Hematopoietic multipotent progenitor cell treated with erythropoietin and hydrocortisone succinate and interleukin-3 and kit ligand, for 6 days (in vitro differentiated cells): Measurements from ENCODE around the gene SURF2.

Source experiments
- DNase-seq: peaks from one replicate; pipeline ENCODE4 v3.0.0-alpha.2; 2015

Gene SURF2

DNA sequence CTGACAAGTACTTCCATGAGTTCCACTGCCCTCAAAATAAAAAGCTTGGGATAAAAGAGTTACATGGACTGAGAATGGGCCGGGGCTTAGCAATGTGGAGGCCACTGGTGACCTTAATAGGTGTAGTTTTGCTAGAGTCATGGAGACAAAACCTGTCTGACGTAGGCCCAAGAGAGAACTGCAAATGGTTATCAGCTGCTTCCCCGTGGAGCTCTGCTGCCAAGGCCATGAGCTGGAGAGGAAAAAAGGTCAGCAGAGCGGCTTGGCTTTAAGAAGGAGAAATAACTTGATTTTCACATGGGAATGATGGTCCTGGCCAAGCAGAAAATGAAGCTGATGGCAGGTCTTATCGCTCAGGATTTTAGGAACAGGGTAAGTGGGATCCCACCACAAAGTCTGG, 16.7 kb upstream of the SURF2 start:
- no peak for DNase-seq

DNA sequence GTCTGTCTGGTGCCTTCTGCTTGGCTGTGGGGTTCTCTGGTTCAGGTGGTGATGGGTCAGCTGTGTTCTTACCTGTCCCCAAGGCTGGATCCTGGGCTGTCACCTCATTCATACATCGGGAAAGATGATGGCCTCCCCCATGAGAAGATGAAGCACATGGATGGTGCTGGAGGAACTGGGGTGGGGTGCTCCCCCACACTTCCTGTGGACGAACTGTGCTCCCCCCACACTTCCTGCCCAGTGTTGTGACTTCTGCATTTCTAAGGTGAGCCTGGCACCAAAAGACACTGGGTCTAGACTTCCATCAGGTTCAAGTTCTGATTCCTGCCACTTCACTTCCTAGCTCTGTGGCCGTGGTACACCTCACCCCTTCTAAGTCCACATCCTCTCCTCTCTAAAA, 16.1 kb upstream of the SURF2 start:
- peak; percentile 65 for DNase-seq

DNA sequence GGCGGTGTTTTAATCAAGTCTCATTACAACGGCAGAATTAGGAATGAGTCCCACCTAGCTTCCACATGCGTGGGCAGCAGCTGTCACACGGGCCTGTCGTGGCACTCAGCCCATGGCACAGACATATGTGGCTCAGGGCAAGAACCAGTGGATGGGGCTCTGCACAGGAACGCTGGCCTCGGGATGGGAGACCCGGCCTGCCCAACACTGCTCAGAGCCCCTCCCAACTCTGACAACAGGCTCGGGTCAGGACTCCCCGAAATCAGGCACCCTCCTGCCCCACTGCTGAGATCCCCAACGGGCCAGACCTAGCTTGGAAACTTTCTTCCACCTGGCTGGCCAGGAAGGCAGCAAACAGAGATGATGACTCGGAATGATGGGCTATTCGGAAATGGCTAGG, 15.4 kb upstream of the SURF2 start:
- no peak for DNase-seq

DNA sequence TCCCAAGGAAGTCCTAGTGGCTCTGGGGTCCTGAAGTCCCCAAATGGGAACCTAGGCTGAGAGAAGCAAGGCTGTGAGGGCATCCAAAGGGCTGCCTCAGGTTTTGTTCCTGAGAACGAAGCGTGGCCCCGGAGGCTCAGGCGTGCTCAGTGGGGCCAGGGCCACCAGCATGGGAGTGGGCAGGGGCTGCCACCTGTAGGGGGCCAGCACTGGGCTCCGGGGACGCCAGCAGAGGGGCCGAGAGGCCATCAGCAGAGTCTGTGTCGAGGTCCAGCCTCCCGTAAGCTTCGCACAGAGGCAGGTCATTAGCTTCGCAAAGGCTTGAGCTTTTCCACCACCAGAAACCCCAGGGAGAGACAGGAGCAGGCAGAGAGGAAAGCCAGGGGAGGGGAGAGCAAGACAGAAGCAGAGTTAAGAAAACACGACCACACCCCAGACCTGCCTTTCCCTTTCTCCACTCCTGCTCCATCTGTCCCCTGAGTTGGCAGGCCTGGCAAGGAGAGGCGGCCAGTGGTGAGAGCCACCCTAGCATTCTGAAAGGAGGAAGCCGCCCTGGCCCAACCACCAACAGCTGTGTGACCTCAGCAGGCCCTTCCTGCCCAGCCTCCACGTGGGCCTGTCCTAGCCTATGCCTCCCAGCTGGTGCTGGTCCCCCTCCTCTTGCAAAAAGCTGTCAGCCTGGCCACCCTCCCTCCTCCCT, 14.8 kb upstream of the SURF2 start:
- DNase-seq = peak; percentile 79

DNA sequence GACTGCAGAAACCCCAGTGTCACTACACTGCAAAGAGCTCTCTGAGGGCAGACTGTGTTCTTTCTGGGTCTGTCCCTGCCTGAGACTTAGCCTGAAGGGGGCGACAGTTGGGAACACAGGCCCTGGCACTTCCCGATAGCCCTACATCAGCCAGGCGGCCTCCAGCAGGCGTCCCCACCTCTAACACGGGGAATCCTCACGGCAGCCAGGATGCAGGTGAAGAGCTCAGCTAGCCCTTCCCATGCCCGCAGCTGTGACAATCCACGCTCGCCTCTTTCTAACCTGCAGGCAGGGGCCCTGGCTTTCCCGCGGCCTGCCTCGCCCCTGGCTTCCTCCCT, 14.3 kb upstream of the SURF2 start:
- DNase-seq = no peak

DNA sequence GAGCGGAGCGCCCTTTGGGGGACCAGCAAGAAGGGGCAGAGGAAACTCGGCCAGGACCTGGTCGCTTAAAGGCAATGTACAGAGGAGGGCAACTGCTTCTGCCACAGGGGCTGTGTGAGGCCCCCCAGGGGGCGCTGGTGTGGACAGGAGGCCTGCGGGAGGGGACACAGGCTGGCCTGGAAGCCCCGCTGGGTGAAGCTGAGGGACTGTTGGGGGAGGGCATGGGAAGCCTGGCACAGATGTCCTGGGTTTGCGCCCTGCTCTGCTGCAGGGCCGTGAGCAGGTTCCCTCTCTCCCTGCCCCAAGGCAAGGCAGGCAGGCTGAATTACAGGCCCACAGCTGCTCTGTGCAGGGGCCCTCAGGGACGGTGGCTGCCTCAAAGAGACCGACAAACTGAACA, 13.8 kb upstream of the SURF2 start:
- peak; percentile 45 for DNase-seq

DNA sequence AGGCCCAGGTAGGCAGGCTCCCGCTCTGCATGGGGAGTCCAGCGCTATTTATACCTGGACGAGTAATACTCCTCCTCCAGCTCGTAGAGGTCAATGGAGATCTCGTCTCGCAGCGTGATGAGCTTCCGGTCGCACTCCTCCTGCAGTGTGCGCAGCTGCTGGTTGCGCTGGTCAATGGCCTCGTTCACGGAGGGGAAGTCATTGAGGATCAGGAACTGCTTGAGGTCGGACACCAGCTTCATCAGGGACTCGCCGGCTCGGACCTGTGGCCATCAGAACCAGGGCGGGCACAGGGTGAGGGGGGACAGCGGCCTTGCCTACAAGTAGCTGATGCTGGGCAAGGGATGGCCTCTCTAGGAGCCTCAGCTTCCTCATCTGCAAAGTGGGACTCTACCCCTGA, 12.3 kb upstream of the SURF2 start:
- DNase-seq = no peak

DNA sequence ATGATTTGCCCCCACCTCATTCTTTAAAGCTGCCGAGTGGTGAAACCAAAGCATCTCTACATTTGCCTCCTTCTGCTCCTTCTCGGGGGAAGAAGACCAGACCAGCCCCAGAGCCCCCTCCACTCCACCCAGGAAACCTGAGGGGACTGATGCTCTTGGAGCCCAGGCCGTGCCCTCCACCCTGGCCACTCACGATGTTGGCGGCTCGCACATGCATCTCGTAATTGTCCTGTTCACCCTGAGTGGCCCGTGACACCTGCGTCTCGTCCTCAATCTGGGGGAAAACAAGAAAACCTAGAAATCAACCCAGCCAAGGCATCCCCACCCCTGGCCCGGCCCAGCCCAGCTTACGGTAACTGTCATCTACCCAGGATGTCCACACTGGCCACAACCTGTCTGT, 11.4 kb upstream of the SURF2 start:
- DNase-seq = no peak

DNA sequence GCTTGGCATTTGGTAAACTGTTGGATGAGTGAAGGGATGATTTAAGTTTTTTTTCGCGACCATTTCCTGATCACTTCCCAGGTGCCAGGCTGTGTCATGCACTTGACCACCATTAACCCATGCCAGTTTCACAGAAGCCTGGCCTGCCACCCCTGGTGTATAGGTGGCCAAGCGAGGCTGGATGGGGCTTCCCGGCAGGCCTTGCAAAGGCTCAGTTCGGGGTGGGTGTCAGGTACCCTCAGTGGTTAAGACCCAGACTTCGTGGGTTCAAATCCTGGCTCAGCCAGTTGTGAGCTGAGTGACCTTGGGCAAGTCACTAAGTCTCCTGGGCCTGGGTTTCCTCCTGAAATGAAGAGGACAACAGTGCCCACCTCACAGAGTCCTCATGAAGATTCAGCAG, 10.8 kb upstream of the SURF2 start:
- no peak for DNase-seq

DNA sequence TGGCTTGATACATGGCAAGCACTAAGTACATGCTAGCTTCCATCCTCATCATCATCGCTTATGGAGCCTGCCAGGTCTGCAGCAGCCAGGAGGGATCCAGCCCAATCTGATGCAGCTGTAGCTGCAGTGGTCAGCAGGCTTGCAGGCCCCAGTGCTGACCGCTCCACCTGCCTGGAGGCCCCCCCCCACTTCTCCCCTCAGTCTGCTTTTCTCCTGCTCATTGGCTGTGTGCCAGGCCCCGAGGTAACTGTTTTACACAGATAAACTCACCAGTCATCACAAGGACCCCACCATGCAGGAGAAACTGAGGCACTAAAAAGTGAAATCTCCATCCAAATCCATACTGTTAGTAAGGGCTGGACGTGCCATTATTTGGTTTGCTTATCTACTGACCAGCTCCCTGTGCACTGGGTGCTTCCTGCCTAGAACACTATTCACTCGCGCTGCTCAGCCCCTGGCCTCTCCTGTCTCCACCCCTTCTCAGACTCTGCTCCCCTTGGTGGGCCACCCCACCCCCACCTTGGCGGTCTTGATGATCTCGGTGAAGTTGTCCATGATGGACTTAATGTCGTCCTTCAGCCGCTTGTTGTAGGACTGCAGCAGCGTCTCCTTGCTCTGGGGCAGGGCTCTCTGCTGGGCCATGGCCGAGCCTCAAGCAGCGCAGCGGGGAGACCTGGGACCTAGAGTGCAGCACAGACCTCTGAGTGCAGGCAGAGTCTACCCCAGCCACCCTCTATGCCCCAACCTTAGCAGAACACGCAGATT, 10.1 kb upstream of the SURF2 start:
- no peak for DNase-seq

DNA sequence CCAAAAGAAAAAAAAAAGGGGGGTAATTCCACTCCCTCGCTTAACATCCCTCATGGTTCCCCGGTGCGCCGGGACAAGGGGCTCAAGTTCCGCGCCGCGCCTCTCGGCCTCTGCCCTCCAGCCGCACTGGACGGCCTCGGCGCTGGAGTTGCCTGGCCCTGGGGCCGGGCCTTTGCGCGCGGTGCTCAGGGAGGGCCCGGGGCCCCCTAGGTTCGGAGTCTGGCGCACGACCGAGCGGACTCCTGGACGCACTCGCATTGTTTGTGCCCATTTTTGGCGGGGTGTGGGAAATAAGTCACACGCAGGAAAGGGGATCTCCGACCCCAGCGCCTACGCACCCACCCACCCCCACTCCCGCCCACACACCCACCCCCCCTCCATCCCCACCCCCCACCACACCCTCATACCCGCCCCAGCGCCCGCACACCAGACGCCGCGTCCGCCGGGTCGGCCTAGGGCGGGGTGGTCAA, 8.8 kb upstream of the SURF2 start:
- peak; percentile 58 for DNase-seq

DNA sequence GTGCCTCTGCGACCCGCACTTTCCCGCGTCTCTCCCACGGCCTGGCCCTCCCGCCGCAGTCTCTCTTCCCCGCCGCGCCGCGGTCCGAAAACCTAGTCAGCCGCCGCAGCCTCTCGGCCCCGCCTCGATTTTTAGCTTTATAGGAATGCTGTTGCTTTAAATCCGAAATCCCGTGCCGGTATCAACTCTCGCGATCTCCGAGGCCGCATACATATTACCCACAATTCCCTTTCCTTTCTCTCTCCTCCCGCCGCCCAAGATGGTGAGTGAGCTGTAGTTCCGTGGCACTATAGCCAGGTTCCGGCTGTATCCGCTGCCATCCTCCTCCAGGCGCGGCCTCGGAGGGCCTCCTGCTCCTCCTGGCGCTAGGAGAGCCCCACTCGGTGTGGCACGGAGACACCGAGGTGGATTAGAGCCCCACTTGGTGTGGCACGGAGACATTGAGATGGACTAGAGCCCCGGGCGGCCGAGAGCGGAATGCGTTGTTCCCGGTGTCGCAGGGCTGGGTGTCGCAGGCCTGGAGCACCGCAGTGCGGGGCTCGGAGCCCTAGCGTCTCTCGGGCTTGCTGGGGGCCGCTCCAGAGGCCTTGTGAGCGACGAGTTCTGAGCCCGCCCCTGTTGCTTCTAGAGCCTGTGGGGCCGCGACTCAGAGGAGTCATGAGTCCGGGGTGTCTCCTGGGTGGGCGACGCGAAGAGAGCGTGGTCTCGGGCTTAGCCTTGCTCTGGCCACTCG, 8.2 kb upstream of the SURF2 start, which contains the start of the genes MED22 and RPL7A:
TSS of gene MED22 (minus strand) at position 147 of the 733 bp plus-strand sequence. CDS start 1,469 bp downstream, outside the sequence.
TSS of gene RPL7A (plus strand) at position 234 of the 733 bp plus-strand sequence. CDS start at position 260, 26 bp downstream.
- DNase-seq = peak; percentile 98

DNA sequence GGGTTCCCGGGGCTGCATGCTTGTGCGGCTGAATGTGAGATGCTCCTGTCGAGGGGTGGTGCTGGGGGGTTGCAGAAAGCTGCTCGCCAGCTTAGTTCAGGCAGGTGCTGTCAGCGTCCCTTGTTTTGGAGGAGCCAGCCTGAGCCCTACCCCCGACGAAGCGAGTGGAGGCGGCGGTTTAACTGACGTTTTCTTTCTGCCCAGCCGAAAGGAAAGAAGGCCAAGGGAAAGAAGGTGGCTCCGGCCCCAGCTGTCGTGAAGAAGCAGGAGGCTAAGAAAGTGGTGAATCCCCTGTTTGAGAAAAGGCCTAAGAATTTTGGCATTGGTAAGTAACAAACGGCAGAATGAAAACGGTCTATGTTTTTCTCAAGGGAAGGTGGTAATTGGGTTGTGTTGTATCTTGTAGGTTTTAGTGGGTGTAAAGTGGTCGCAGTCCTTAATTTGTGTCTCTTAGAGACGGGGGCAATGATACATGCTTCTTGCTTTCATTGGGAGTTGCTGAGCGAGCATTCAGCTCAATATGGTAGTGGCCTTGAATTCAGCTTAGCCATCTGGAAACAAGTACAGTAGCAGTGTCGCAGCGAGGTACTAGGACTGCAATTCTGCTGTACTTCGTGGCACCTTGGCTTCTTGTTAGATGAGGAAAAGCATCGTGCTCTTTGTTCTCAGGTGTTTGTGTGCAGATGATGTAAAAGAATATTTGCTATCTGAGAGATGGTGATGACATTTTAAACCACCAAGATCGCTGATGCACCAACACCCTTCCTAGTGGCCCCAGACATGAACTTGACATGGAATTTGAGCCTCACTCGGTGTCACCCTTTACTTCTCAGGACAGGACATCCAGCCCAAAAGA, 7.4 kb upstream of the SURF2 start:
- no peak for DNase-seq

DNA sequence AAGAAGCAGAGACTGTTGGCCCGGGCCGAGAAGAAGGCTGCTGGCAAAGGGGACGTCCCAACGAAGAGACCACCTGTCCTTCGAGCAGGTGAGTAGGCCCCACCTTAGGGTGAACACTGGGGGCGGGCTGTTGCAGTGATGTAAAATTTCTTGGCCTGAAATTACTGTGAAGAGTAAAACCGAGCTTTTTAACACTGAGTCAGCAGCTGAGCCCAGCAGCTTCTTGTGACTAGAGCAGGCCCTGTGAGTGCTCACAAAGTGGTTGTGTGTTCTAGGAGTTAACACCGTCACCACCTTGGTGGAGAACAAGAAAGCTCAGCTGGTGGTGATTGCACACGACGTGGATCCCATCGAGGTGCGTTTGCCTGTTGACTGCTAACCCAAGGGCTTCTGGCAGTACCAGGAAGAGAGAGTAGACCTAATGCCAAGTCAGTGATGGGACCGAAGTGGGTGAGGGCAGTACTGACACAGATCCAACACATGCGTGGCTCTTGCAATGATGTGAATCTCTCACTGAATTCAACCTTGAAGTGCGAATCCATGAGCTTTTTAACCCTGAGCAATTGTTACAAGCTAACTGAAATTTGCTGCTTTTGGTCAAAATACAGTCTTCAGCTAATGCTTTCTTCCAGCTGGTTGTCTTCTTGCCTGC, 6.3 kb upstream of the SURF2 start:
- DNase-seq = no peak

DNA sequence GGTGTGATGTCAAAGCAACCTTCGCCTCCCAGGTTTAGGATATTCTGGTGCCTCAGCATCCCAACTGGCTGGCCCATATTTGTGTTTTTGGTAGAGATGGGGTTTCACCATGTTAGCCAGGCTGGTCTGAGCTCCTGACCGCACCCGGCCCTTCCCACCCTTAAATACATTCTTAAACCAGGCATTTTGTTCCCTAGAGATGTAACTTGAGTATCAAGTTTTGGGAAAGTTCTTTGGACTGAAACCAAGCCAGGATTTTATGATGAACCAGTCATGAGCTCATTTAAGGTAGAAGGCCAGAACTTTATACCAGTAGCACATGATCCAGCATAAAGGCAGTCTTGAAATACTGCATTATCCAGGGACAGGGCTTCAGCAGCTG, 4.8 kb upstream of the SURF2 start:
- DNase-seq = no peak

DNA sequence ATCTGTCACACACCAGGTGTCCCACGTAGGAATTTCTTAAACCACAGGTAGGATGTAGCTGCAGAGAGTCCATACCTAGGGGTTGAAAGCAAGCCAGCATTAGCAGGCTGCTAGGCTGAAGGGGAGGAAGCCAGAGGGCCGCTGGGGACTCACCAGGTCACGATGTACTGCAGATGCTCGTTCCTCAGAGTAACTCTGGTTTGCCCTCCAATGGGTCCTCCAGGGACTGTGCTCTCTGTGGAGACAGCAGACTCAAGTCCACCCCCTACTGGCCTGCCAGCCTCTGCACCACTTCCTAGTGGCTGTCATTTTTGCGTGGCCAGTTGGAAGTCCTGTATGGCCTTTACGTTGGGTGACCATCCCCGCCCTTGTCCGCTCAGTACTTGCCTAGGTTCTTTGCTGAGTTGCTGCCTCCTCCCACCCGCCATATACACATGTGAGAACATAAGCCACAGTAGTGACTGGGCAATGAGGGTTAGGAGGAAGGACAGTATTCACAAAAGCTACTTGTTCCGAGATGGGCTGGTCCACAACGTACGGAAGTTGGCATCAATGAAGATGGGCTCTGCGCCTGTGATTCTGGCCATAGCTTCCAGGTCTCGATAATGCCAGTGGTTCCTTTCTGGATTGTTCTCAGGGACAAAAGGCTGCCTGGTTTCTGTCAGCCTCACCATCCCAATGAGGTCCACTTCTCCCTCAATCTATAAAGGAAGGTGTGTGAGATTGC, 4.3 kb upstream of the SURF2 start:
- peak; percentile 88 for DNase-seq

DNA sequence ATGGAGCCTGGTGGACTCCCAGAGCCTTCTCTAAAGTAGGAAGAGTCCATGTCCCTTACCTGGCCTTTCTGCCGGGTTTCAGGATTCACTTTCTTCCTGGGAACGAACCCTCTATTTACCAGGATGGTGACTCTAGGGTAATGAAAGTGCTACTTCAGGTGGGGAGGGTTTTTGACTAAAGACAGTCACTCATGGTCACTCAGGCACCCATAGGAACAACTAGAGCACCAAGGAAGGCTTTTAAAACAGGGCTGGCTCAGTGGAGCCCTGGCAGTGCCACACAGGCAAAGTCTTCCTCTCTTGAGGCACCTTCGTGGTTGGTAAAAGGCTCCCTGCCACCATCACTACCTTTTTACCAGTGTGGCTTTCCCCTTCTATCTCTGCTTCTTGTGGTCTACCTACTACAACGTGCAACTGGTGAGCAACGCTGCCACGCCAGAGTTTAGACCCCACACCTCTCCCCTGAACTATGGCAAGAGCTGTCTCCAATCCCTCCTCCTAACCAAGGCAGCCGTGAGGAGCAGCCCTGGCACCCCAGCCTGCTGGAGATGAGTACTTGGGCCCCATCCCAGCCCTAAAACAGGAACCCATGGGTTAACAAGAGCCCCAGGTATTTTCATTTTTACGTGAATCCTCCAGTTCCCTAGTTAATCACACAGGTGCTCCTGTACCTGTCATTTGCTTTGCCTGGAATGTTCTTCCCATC, 3.6 kb upstream of the SURF2 start:
- DNase-seq = no peak

DNA sequence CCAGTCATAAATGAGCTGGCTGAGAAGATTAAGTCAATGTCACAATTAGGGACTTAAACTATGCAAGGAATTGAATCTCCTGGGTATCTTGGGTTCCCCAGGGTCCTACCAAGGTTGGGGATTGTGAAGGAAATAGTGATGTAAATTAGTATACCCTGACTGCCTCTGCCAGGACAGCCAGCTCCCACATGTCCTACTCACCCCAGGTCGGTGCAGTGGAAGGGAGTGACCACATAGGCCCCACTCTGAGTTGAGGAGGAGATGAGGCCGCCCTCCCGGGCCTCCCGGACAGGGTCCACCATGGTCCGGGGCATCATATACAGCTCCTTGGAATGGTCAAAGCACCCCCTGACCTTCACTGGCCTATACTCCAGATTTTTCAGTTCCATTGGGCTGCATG, 2.8 kb upstream of the SURF2 start:
- DNase-seq = no peak

DNA sequence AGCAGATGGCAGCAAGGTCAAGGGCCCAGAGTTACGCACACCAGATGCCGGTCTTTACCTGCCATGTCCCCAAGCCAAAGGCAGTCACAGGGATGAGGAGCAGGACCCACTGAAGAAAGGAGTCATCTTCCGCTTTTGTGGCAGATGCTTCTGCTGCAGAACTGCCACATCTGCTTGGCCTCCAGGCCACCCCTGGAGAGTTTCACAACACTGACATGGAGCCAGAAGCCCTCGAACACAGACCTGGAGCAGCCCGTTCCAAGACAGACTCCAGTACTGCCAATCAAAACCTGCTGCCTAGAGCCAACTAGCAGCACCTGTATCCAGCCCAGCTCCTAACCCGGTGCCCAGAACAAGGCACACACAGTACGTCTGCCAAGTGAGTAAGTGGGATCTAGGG, 1.6 kb upstream of the SURF2 start:
- no peak for DNase-seq

DNA sequence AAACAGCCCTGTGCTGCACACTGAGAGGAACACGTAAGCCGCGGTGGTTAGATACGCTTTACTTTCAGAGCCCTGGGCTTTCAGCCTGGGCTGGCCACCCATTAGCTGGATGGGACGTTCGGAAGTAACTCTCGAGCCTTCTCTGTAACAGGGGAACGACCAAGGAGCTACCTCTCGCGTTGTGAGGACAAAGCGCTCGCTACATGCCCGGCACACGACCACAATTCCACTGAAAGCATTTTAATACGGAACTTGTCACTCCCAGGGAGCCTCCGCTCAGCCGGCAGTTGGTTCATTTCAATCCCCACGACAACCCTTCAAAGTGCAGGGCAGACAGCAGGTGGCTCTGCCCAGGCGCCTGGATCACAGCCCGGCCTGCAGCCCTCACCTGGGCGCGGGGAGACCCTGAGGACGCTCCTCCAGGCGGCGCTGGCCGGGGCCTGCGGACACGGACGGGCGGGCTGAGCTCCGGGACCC, 431 bp upstream of the SURF2 start:
- DNase-seq = peak; percentile 50

DNA sequence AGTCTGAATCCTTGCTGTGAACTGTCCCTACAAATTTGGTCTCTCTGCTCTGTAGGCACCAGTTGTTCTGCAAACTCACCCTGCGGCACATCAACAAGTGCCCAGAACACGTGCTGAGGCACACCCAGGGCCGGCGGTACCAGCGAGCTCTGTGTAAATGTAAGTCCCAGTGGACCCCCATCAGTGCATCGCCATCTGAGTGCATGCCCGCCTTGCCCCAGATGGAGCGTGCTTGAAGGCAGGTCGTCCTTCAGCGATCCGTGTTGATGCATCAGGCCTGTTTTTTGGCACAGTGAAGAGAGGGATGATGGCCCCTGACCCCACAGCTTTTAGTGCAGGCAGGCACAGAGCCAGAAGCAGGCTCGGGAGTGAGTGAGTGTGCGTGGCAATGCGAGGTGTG, 1.3 kb downstream of the SURF2 start:
- no peak for DNase-seq
